ENCODE results near the gene LRFN4. TPM values are rescaled to one million over a fixed set of nuclear protein-coding genes. Genes with fewer than 3 reads are reported as not detected.

LRFN4 gene
- total RNA-seq, 1 experiment from 2014 or later, result 15.6 TPM

Other genes with a start within 250 kb of the LRFN4 start
- gene RBM14, start 240.4 kb upstream of the LRFN4 start, total RNA-seq (2014; rRNA removed; shearing (Covaris generic)), result 68.7 and 70.5 TPM in 2 replicates
- 154 and 155 TPM in 2 replicates for gene RBM4, start 218.4 kb upstream of the LRFN4 start, total RNA-seq (2014; rRNA removed; shearing (Covaris generic))
- gene RBM4B, start 179.2 kb upstream of the LRFN4 start, total RNA-seq (2014; rRNA removed; shearing (Covaris generic)), result 23.7 and 24.7 TPM in 2 replicates
- gene SPTBN2, start 127.8 kb upstream of the LRFN4 start, total RNA-seq (2014; rRNA removed; shearing (Covaris generic)), result 4.8 and 8.5 TPM in 2 replicates
- gene RCE1, start 13.6 kb upstream of the LRFN4 start, total RNA-seq (2014; rRNA removed; shearing (Covaris generic)), result 20.3 and 20.6 TPM in 2 replicates
- 19.9 and 22.9 TPM in 2 replicates for gene PC, start 101.3 kb downstream of the LRFN4 start, total RNA-seq (2014; rRNA removed; shearing (Covaris generic))
- not detected in 2 replicates for gene C11orf86, start 118.2 kb downstream of the LRFN4 start, total RNA-seq (2014; rRNA removed; shearing (Covaris generic))
- 0.06 and 0.13 TPM in 2 replicates for gene SYT12, start 166.1 kb downstream of the LRFN4 start, total RNA-seq (2014; rRNA removed; shearing (Covaris generic))
- not detected in 2 replicates for gene RHOD, start 199.8 kb downstream of the LRFN4 start, total RNA-seq (2014; rRNA removed; shearing (Covaris generic))

Measured in SJCRH30 (cell line).